HepG2 (cell line): ENCODE results near the gene CARMIL1. TPM values are rescaled to one million over a fixed set of nuclear protein-coding genes. Genes with fewer than 3 reads are reported as not detected.

Experiments used
- ATAC-seq: fragments of 200-7000 bp; cut with Tn5 transposase; 3 replicates; pipeline ENCODE4 v1.9.1; 2020; ENCODE audit warnings: mild to moderate bottlenecking, moderate library complexity
- BruUV-seq: library from RNA; stranded (reverse); fragments of 400-500 nt; replicated peaks from 2 replicates; lab custom pipeline; 2021; lab: Mats Ljungman, UMichigan
- CTCF ChIA-PET: fragments of 300-600 bp; formaldehyde crosslinking; extraction: SDS; loops from one replicate; lab custom pipeline; 2021; ENCODE audit warnings: low total read pairs, inconsistent platforms, low intra/inter-chr PET ratio; lab: Yijun Ruan, JAX
- POLR2A ChIA-PET: fragments of 350-600 bp; sonication (Branson Sonifier 250); formaldehyde crosslinking; loops from one replicate; lab custom pipeline; 2020; ENCODE audit warnings: antibody characterized with exemption, inconsistent platforms; lab: Yijun Ruan, JAX
- DNase-seq: peaks from one replicate; pipeline ENCODE4 v3.0.0-alpha.2; 2015; ENCODE audit warnings: low spot score
- FAIRE-seq: peaks from 3 replicates; lab custom pipeline; 2011; peaks lifted over from hg19 to GRCh38; lab: Jason Lieb, UNC
- H2AFZ ChIP-seq: one replicate; pipeline ENCODE4 v1.6.1; 2011; ENCODE audit warnings: low read length, inconsistent platforms
- H3K27ac ChIP-seq: fragments of 300-600 bp; 3 replicates; pipeline ENCODE4 v1.8.0; 2011; ENCODE audit warnings: mixed run types, mild to moderate bottlenecking, mixed read lengths, low read length, inconsistent platforms; ENCODE audit not compliant: insufficient read depth; ENCODE audit errors: extremely low read length
- H3K27me3 ChIP-seq, 2 experiments: fragments of 200-600 bp in 1 of 2; 2 replicates in 1 of 2; 3 replicates in 1 of 2; pipeline versions ENCODE4 v1.6.0 to v1.8.0; 2011; ENCODE audit warnings: low read length in 2 of 2, mild to moderate bottlenecking in 2 of 2, moderate library complexity in 2 of 2, inconsistent platforms in 1 of 2; ENCODE audit not compliant: insufficient read depth in 2 of 2, control insufficient read depth in 1 of 2
- H3K36me3 ChIP-seq, 2 experiments: fragments of 200-600 bp in 1 of 2; replicated peaks in 1 of 2; 2 replicates in 1 of 2; 3 replicates in 1 of 2; pipeline versions ENCODE4 v1.5.1 to v1.8.0; 2011; ENCODE audit warnings: low read length in 2 of 2, inconsistent platforms in 1 of 2; ENCODE audit not compliant: insufficient read depth in 2 of 2, control insufficient read depth in 1 of 2
- H3K4me1 ChIP-seq: 2 replicates; pipeline ENCODE4 v1.5.1; 2012; ENCODE audit warnings: low read length, inconsistent platforms; ENCODE audit not compliant: insufficient read depth
- H3K4me2 ChIP-seq: 2 replicates; pipeline ENCODE4 v1.6.0; 2011; ENCODE audit warnings: low read depth, low read length, inconsistent platforms
- H3K4me3 ChIP-seq, 3 experiments: fragments of 200-600 bp in 1 of 3; sonication (generic), shearing (Covaris generic) in 1 of 3; replicated peaks in 1 of 3; 2 replicates each; pipeline ENCODE4 v1.5.1; 2011 to 2016; ENCODE audit warnings: low read length in 3 of 3, inconsistent platforms in 2 of 3, low read depth in 2 of 3, mild to moderate bottlenecking in 2 of 3, control low read depth in 1 of 3, mixed read lengths in 1 of 3; ENCODE audit not compliant: insufficient read depth in 1 of 3
- H3K79me2 ChIP-seq: one replicate; pipeline ENCODE4 v1.6.1; 2011; ENCODE audit warnings: low read length, inconsistent platforms; ENCODE audit not compliant: insufficient read depth
- H3K9ac ChIP-seq: 2 replicates; pipeline ENCODE4 v1.6.0; 2011; ENCODE audit warnings: mild to moderate bottlenecking, low read depth, low read length, inconsistent platforms; ENCODE audit not compliant: insufficient read depth
- H3K9me3 ChIP-seq: 2 replicates; pipeline ENCODE4 v1.5.1; 2012; ENCODE audit warnings: mild to moderate bottlenecking, low read length
- H4K20me1 ChIP-seq: 2 replicates; pipeline ENCODE4 v1.6.0; 2011; ENCODE audit warnings: inconsistent platforms, mild to moderate bottlenecking, low read length, moderate library complexity; ENCODE audit not compliant: insufficient read depth
- ATF6 ChIP-seq: sonication (generic); formaldehyde crosslinking; conservative IDR thresholded peaks from 2 replicates; pipeline ENCODE4 v1.4.0; 2020; ENCODE audit warnings: missing genetic modification reagents
- CENPT ChIP-seq: sonication (generic); formaldehyde crosslinking; IDR thresholded peaks from 2 replicates; pipeline ENCODE4 v1.8.0; 2022; ENCODE audit warnings: low read depth, mild to moderate bottlenecking, moderate library complexity, missing genetic modification reagents
- KDM5B ChIP-seq: sonication (generic); formaldehyde crosslinking; IDR thresholded peaks from 2 replicates; pipeline ENCODE4 v1.4.0; 2020; ENCODE audit warnings: missing genetic modification reagents, mild to moderate bottlenecking, borderline replicate concordance
- PHF20 ChIP-seq: sonication (generic); formaldehyde crosslinking; IDR thresholded peaks from 2 replicates; pipeline ENCODE4 v1.5.0; 2020; ENCODE audit warnings: mild to moderate bottlenecking, missing genetic modification reagents
- SIX4 ChIP-seq: sonication (generic); formaldehyde crosslinking; IDR thresholded peaks from 2 replicates; pipeline ENCODE4 v1.4.0; 2020; ENCODE audit warnings: missing genetic modification reagents
- ZBTB44 ChIP-seq: sonication (generic); formaldehyde crosslinking; IDR thresholded peaks from 2 replicates; pipeline ENCODE4 v1.4.0; 2020; ENCODE audit warnings: missing genetic modification reagents
- ZFP1 ChIP-seq: IDR thresholded peaks from 2 replicates; pipeline ENCODE4 v1.6.1; 2016
- ZKSCAN5 ChIP-seq: sonication (generic); formaldehyde crosslinking; IDR thresholded peaks from 2 replicates; pipeline ENCODE4 v1.5.1; 2020; ENCODE audit warnings: mild to moderate bottlenecking, missing genetic modification reagents
- ZNF296 ChIP-seq: sonication (generic); formaldehyde crosslinking; conservative IDR thresholded peaks from 2 replicates; pipeline ENCODE4 v1.5.0; 2020; ENCODE audit warnings: mild to moderate bottlenecking, missing genetic modification reagents
- ZNF33B ChIP-seq: sonication (generic); formaldehyde crosslinking; IDR thresholded peaks from 2 replicates; pipeline ENCODE4 v1.5.1; 2020; ENCODE audit warnings: mild to moderate bottlenecking, missing genetic modification reagents
- ZNF430 ChIP-seq: sonication (generic); formaldehyde crosslinking; IDR thresholded peaks from 2 replicates; pipeline ENCODE4 v1.9.0; 2021; ENCODE audit warnings: mild to moderate bottlenecking, missing genetic modification reagents
- ZNF530 ChIP-seq: sonication (generic); formaldehyde crosslinking; IDR thresholded peaks from 2 replicates; pipeline ENCODE4 v1.5.0; 2020; ENCODE audit warnings: low read depth, mild to moderate bottlenecking, missing genetic modification reagents
- ZNF552 ChIP-seq: sonication (generic); formaldehyde crosslinking; IDR thresholded peaks from 2 replicates; pipeline ENCODE4 v1.9.0; 2022; ENCODE audit warnings: missing genetic modification reagents, mild to moderate bottlenecking, borderline replicate concordance
- ZNF616 ChIP-seq: sonication (generic); formaldehyde crosslinking; IDR thresholded peaks from 2 replicates; pipeline ENCODE4 v1.5.0; 2020; ENCODE audit warnings: low read depth, mild to moderate bottlenecking, missing genetic modification reagents
- ZNF691 ChIP-seq: sonication (generic); formaldehyde crosslinking; IDR thresholded peaks from 2 replicates; pipeline ENCODE4 v1.4.0; 2020; ENCODE audit warnings: missing genetic modification reagents, low read depth, mild to moderate bottlenecking, borderline replicate concordance
- ZNF747 ChIP-seq: sonication (generic); formaldehyde crosslinking; IDR thresholded peaks from 2 replicates; pipeline ENCODE4 v1.8.1; 2023; ENCODE audit warnings: missing genetic modification reagents, mild to moderate bottlenecking, borderline replicate concordance
- WGBS: methylation state at CpG from one replicate; pipeline ENCODE4 v1.1.6; 2017; ENCODE audit warnings: low lambda C conversion rate; 5-methylcytosine and 5-hydroxymethylcytosine counted together
- in situ Hi-C: cut with HindIII; loops from 2 replicates; pipeline ENCODE4 v1.10.0; 2017; ENCODE audit warnings: low pct_unique_long_range_greater_than_20kb; ENCODE audit not compliant: extremely low pct_ligation_motif_present
- intact Hi-C: fragments of 100-400 bp; cut with micrococcal nuclease; formaldehyde crosslinking; loops from one replicate; pipeline ENCODE4 v1.10.0; 2022; ENCODE audit not compliant: unreplicated experiment
- polyA plus RNA-seq, 8 experiments: library from polyadenylated mRNA; depleted of rRNA in 3 of 8; stranded (reverse) in 7 of 8; unstranded in 1 of 8; fragments of >200 nt; fragmentation: Illumina TruSeq in 4 of 8; extraction: Trizol in 4 of 8; gene quantifications; 2 replicates each; pipeline versions ENCODE4 v1.2.1 to v1.2.3, GENCODE V29; 2011 to 2016; ENCODE audit warnings: low read depth in 4 of 8, missing spikeins in 1 of 8, mixed read lengths in 1 of 8; ENCODE audit not compliant: insufficient read depth in 1 of 8
- total RNA-seq, 5 experiments: library from RNA; depleted of rRNA; stranded (reverse); fragments of >200 nt; fragmentation: Illumina TruSeq; extraction: Trizol; gene quantifications; 2 replicates each; pipeline ENCODE4 v1.2.3, GENCODE V29; 2016; ENCODE audit warnings: low read depth in 1 of 5

The CARMIL1 gene
- total and polyA plus RNA-seq, 2 of the 13 experiments (the other 11 are each of a cell fraction or from before 2014, with no cell fraction given): 1.8 to 2.6 TPM

GRCh38 chr6:25441663-25442270, 162.6 kb downstream of the CARMIL1 start:
- 78% methylated on average over 1 of the region's 1 CpG for WGBS
- no peaks in the 10 kb centered on the region for H3K36me3 ChIP-seq
- intact Hi-C loops: no loop called here
- no peak for DNase-seq
- ChIA-PET POLR2A (no interaction called here), CTCF (no interaction called here)
- BruUV-seq: no TSS peak
- no peak for ATAC-seq
- H3K9ac ChIP-seq: no peak overlapping the region
- H3K4me3 ChIP-seq: no peak overlapping the region
- no peaks in the 10 kb centered on the region for H4K20me1 ChIP-seq
- in situ Hi-C loops: no loop called here
- H3K27me3 ChIP-seq: no peaks in the 10 kb centered on the region
- H3K9me3 ChIP-seq: peaks cover 7% of the 10 kb centered on the region; the same call in 1 of the 2 replicates
- FAIRE-seq: no peak
- no peaks in the 10 kb centered on the region for H3K4me1 ChIP-seq
- H3K79me2 ChIP-seq: no peaks in the 10 kb centered on the region
- H3K27ac ChIP-seq: no peak overlapping the region
- no peak overlapping the region for H3K4me2 ChIP-seq
- no peak overlapping the region for H2AFZ ChIP-seq
- TF ChIP-seq ATF6 (CRISPR knock-in tag): no peak
- TF ChIP-seq SIX4 (CRISPR knock-in tag): no peak
- no peak for TF ChIP-seq ZNF616 (CRISPR knock-in tag)
- TF ChIP-seq ZNF691 (CRISPR knock-in tag): no peak
- no peak for TF ChIP-seq ZNF530
- no peak for TF ChIP-seq ZNF747
- TF ChIP-seq ZNF552: no peak
- TF ChIP-seq ZNF430 (CRISPR knock-in tag): no peak
- no peak for TF ChIP-seq ZBTB44 (CRISPR knock-in tag)
- TF ChIP-seq ZFP1 (CRISPR knock-in tag): no peak
- no peak for TF ChIP-seq ZNF33B (CRISPR knock-in tag)
- no peak for TF ChIP-seq ZKSCAN5
- TF ChIP-seq CENPT (CRISPR knock-in tag): no peak
- no peak for TF ChIP-seq PHF20 (CRISPR knock-in tag)
- no peak for TF ChIP-seq KDM5B (CRISPR knock-in tag)
- TF ChIP-seq ZNF296 (CRISPR knock-in tag): no peak
